ENCODE measurements around the gene EDEM1.
"Not testable (repeated sequence)": the region's sequence is repeated elsewhere in the genome, so short reads cannot be mapped to it uniquely, and the experiment has no call there.

The EDEM1 gene

DNA sequence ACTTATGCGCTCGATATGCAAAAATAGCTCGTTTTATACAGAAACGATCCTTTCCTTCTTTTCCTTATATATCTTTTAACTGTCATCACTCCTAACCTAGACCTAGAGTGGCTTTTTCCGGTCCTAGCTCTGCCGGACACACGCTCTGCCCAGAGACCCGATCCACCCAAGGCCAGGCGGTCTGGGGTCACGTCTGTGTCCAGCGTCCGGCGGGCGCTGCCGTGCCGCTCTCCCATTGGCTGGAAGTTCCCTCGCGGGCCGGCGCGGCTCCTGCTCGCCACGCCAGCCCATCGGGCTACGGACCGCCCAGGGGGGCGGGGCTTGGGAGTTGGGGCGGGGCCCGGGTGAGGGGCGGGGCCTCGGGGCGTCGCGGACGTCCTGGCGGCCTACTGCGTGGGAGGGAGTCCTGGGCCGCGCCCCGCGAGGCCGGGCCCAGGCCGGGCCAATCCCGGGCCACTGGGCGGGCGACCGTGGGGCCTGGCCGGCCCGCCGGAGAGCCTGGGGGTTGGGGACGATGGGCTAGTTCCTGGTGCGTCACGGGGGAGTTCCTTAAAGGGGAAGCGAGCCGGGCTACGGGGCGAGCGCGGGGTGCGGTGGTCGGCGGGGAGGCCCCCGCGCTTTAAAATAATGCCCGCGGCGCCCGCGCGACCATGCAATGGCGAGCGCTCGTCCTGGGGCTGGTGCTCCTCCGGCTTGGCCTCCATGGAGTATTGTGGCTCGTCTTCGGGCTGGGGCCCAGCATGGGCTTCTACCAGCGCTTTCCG is at the start of gene EDEM1:
EDEM1 (plus strand) TSS at position 552 of the 764 bp plus-strand sequence; CDS start at position 651, 99 bp downstream.
- in situ Hi-C loops (cut with MboI; ENCODE audit: low sequenced_read_pairs) = no loop called here

DNA sequence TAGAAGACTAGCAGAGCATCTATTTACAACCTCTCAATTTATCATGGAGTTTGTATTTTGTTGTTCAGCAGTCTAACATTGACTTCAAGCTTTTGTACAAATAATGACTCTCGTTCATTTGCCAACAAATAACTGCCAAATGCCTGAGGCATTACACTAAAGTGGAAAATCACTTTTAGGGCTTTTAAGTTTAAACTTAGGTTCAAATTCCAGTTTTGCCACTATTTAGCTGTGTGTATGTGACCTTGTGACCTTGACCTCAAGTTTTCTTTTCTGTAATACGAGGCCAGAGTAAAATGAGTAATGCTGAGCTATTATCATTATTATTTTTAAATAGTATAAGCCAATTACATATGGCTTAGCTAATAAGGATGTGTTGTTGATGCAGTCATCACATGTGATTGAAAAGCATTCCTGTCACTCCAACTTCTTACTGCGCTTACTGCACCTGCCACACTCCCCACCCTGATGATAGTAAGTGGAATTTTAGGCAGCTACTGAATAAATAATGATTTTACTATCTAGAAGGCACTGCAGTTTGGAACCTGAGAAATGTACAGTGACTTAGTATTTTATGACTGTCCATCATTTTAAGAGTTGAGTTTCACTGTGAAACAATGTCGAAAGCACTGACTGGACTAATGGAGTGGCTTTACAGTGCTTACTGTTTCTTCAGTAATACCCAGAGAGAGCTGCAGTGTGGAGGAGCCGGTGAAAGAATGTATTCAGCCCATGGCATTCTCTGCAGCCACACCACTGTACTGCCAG is 49.1 kb upstream of the EDEM1 start:
- in situ Hi-C loops (cut with MboI; ENCODE audit: low sequenced_read_pairs) = no loop called here

DNA sequence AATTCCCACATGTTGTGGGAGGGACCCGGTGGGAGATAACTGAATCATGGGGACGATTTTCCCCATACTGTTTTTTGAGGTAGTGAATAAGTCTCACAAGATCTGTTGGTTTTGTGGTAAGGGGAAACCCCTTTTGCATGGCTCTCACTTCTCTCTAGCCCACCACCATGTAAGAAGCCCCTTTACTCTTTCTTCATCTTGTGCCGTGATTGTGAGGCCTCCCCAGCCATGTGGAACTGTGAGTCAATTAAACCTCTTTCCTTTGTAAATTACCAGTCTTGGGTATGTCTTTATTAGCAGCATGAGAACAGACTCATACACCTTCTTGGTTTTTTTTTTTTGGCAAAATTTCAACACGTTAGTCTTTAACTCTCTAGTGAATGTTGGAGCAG is 47.3 kb upstream of the EDEM1 start:
- in situ Hi-C loops (cut with MboI; ENCODE audit: low sequenced_read_pairs) = no loop called here

GRCh38 chr3:5140839-5141238 is 46.7 kb upstream of the EDEM1 start:
- in situ Hi-C loops (cut with MboI; ENCODE audit: low sequenced_read_pairs) = no loop called here

DNA sequence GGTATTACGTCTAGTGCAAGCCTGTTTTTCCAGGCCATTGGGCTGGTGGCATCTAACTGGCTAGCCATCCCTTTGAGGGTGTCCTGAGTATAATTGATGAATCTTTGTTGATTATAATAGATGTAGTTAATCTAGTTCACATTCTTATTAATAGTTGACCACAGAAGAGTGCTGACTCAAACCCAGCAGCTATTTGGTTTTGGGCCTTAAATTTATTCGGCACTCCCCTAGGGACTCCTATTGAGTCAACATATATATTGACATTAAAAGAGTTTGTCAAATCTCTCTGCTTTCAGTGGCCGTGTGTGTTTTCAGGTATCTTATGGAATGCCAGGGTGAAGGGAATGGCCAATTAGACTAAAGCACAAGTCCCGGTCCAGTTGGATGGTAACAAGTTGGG is 45.7 kb upstream of the EDEM1 start:
- in situ Hi-C loops (cut with MboI; ENCODE audit: low sequenced_read_pairs) = no loop called here

DNA sequence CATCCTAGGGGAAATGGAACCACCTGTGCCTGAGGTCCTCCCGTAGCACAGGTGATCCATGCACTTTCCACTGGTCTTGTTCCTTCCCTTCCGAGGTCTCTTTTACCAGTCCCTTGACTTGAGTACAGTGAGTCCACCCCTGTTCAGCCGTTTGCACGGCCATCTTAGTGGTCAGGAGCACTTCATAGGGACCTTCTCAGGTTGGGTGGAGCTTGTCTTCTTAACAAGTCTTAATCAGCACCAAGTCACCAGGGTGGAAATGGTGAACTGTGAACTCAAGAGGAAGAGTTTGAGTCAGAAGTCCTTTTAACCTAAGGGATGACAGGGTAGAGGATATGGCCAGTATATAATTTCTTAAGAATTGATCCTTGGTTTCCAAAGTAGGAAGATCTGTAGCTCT is 44.0 kb upstream of the EDEM1 start:
- in situ Hi-C loops (cut with MboI; ENCODE audit: low sequenced_read_pairs) = no loop called here

DNA sequence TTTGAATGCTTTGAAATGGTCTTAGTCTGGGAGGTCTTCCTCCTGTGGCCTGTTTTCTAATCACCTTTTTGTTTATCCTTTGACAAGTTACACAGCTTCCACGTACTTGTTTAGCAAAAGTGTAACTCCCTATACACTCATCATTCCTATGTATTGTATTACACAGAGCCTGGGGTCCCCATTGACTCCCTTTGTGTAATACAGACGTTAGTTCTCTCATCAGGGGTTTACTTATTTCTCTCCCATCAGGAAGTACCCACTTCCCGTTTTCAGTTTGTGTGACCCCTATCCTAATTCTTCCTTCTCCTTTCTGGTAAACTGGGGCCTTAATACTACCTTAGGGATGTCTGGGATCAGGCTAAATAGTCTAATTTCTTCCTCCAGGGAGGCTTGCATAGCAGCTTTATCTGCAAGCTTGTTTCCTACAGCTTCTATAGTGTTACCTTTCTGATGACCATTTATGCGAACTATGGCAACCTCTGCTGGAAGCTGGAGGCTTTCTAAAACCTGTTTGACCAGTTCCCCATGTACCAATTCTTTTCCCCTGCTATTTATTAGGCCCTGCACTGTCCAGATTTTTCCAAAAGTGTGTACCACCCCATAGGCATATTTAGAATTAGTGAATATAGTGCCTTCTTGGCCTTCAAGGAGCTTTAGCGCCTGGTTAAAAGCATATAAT is 43.1 kb upstream of the EDEM1 start:
- in situ Hi-C loops (cut with MboI; ENCODE audit: low sequenced_read_pairs) = no loop called here

GRCh38 chr3:5145120-5145519 is 42.4 kb upstream of the EDEM1 start:
- in situ Hi-C loops (cut with MboI; ENCODE audit: low sequenced_read_pairs) = no loop called here

DNA sequence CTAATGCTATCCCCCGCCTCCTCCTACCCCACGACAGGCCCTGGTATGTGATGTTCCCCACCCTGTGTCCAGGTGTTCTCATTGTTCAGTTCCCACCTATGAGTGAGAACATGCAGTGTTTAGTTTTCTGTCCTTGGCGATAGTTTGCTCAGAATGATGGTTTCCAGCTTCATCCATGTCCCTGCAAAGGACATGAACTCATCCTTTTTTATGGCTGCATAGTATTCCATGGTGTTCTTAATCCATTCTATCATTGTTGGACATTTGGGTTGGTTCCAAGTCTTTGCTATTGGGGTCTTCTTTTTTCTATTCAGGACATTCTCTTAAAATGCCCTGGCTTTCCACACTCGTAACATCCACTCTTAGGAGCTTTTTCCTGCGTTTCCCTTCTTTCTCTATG is 40.4 kb upstream of the EDEM1 start:
- in situ Hi-C loops (cut with MboI; ENCODE audit: low sequenced_read_pairs) = not testable (repeated sequence)

- in situ Hi-C loops (cut with MboI; ENCODE audit: low sequenced_read_pairs) = no loop called here
Observed at GRCh38 chr3:5149306-5149880, 38.1 kb upstream of the EDEM1 start.

GRCh38 chr3:5151586-5151985 is 35.9 kb upstream of the EDEM1 start:
- in situ Hi-C loops (cut with MboI; ENCODE audit: low sequenced_read_pairs) = no loop called here

GRCh38 chr3:5153074-5153473 is 34.4 kb upstream of the EDEM1 start:
- in situ Hi-C loops (cut with MboI; ENCODE audit: low sequenced_read_pairs) = no loop called here

DNA sequence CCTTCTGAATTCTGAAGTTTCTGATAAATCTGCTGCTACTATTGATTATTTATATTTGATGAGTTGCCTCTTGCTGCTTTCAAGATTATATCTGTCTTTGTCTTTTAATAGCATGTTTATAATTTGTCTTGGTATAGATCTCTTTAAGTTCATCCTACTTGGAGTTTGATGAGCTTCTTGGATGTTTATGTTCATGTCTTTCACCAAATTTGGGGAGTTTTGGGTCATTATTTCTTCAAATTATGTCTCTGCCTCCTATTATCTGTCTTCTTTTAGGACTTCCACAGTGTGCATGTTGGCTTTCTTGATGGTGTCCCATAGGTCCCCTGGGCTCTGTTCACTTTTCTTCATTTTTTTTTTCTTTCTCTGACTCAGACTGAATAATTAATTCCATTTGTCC is 32.3 kb upstream of the EDEM1 start:
- in situ Hi-C loops (cut with MboI; ENCODE audit: low sequenced_read_pairs) = no loop called here

GRCh38 chr3:5160321-5160720 is 27.2 kb upstream of the EDEM1 start:
- in situ Hi-C loops (cut with MboI; ENCODE audit: low sequenced_read_pairs) = no loop called here

DNA sequence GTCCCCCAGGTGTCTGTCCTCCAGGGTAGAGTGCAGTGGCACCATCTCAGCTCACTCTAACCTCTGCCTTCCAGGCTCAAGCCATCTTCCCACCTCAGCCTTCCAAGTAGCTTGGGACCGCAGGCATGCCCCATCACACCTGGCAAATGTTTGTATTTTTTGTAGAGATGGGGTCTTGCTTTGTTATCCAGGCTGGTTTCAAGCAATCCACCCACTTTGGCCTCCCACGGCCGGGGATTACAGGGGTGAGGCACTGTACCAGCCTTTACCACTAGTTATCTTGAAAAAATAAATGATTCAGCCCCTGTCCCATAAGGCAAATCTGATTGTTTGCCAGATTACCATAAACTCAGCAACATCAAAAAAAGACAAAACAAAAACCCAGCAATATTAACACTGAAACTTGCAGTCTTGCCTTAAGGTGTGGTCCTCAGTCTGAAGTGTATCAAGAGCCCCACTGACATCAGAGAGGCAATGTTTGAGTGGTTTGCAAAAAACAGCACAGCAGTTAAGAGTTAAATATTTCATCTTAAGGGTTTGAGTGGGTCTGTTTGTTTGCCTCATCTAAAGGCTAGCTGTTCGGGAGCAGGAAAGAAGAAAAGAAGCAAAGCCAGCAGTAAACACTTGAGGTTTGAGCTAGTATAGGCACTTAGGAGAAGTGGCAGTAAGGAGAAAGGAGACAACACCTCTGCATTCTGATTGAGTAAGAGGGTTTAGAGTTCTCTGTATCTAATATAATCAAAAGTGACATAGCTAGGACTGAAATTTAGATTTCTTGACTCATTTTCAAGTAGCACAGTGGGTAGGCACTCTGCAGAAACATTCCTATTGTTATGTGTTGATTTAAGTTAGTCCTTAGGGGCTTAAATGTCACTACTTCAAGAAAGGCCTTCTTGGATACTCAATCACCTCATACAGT is 26.3 kb upstream of the EDEM1 start:
- in situ Hi-C loops (cut with MboI; ENCODE audit: low sequenced_read_pairs) = no loop called here

GRCh38 chr3:5162102-5162501 is 25.4 kb upstream of the EDEM1 start:
- in situ Hi-C loops (cut with MboI; ENCODE audit: low sequenced_read_pairs) = no loop called here

GRCh38 chr3:5165698-5166097 is 21.8 kb upstream of the EDEM1 start:
- in situ Hi-C loops (cut with MboI; ENCODE audit: low sequenced_read_pairs) = no loop called here

DNA sequence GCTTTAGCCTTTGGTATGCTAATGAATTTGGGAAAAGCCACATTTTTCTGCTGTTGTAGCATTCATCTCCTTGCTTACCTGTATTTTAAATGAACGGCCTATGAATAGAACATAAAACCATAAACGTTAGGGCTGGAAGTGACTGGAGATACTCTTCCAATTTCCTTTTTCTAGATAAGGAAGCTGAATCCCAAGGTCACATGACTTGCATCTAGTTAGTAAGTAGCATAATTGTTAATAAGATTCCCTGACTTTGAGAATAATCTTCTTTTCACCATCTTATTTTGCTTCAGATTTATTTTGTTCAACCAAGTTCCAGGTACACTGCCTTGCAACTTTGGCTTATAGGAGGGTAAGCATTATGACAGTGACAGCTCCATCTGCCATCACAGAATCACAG is 20.7 kb upstream of the EDEM1 start:
- in situ Hi-C loops (cut with MboI; ENCODE audit: low sequenced_read_pairs) = no loop called here

- in situ Hi-C loops (cut with MboI; ENCODE audit: low sequenced_read_pairs) = no loop called here
Observed at GRCh38 chr3:5168110-5168509, 19.4 kb upstream of the EDEM1 start.

DNA sequence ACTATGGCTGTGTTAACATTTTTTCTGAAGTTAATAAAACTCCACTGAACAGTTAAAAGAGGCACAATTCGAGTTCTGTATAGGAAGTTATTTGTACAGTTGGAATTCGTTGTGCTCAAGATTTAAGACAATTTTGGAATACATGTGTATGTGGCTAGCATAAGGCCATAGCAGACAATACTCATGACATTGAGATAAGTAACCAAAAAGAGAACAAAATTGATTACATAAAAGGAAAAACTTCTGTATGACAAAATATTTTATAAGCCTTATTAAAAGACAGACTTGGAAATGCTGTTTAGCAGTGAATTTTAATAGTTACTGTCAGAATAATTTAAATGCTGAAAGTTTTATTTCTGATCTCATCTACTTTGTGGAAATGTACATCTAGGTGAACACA is 17.7 kb upstream of the EDEM1 start:
- in situ Hi-C loops (cut with MboI; ENCODE audit: low sequenced_read_pairs) = no loop called here

Data from HL-60/S4 treated with retinoic acid at 250 ng/mL for 4 days and 3 days (cell line).